Measurements from ENCODE around the gene CALCOCO2.
A peak's percentile ranks its signal among the peaks of the same experiment; 100 is the strongest.
"Not testable (repeated sequence)": the region's sequence is repeated elsewhere in the genome, so short reads cannot be mapped to it uniquely, and the experiment has no call there.

CALCOCO2 gene, protein sequence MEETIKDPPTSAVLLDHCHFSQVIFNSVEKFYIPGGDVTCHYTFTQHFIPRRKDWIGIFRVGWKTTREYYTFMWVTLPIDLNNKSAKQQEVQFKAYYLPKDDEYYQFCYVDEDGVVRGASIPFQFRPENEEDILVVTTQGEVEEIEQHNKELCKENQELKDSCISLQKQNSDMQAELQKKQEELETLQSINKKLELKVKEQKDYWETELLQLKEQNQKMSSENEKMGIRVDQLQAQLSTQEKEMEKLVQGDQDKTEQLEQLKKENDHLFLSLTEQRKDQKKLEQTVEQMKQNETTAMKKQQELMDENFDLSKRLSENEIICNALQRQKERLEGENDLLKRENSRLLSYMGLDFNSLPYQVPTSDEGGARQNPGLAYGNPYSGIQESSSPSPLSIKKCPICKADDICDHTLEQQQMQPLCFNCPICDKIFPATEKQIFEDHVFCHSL

GRCh38 chr17:48830840-48831548 is at the start of gene CALCOCO2:
CALCOCO2 (plus strand) TSS chr17:48831035; CDS start chr17:48841708, 10,673 bp downstream.
- DNase-seq: peak; percentile 90

- no peak for DNase-seq
Measured at GRCh38 chr17:48787828-48788227, 43.0 kb upstream of the CALCOCO2 start.

- no peak for DNase-seq
Measured at GRCh38 chr17:48790607-48791127, 40.2 kb upstream of the CALCOCO2 start.

DNA sequence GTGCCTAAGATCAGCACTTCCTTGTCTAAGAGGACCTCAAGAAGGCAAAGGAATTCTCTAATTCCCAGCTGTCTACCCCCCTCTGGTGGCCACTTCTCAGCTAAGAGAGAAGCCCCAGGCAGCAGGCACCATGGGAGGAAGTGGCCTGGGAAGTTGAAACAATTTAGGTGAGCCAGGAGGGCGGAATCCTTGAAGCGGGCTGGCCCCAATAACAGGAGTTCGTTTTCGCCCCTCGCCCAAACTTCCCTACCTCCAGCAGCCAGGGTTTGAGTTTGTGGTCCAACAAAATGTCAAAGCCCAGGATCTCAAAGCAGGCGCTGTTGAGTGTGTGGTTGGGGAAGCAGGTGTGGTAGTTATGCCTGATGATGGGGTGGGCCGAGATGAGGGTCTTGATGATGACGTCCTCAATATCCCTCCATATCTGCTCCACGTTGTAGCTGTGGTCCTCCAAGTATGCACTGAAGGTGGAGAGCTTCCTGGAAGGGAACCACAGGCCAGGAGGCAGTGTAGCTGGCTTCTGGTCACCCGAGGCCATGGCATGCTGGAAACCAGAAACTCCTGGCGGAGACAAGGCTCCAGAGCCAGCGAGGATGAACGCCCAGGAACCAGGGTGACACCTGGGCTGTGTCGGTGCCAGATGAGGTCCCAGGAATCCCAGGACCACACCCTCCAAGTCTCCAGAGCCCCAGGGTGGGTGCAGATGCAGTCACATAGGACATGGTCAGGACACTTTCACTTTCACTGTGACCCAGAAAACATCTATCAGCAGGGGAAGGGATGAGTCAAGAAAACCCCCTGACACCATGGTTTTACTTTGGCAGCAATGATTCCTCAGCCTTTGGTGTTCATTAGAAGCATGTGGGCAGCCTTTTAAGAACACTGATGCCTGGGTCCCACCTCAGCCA is 39.5 kb upstream of the CALCOCO2 start:
- DNase-seq: peak; percentile 57

- DNase-seq: no peak
Measured at GRCh38 chr17:48792033-48792798, 38.6 kb upstream of the CALCOCO2 start.

DNA sequence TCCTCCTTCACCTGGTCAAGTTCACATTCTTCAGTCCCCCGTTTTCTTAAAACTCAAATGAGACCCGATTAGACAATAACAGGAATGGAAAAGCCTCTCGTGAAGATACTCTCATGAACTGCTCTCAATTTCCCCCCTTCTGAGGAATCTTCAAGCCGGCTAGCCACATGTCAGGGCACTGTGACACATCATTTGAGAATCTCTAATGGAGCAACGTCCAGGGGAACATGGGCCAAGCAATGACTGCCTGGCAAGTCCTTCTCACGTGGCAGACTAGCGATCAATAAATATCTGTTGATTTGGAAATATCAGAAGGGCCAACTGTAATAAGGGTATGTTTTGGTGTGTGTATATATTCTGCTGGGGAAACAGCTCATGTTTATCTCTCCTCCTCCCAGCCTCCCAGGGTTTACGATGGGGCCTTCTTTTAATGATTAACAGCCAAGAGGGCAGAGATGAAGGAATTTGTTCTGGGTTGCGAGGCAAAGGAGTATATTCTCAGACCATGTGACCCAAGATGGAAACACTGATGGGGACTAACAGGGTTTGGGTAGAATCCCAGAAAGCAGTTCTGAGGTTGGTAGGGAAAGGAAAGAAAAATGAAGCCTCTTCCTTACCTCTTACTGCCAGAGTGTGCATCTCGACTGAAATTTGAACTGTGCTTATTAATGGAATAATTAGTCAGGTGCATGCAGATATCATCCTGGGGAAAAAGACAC is 35.2 kb upstream of the CALCOCO2 start:
- no peak for DNase-seq

GRCh38 chr17:48796163-48796522 is 34.7 kb upstream of the CALCOCO2 start:
- DNase-seq: not testable (repeated sequence)

DNA sequence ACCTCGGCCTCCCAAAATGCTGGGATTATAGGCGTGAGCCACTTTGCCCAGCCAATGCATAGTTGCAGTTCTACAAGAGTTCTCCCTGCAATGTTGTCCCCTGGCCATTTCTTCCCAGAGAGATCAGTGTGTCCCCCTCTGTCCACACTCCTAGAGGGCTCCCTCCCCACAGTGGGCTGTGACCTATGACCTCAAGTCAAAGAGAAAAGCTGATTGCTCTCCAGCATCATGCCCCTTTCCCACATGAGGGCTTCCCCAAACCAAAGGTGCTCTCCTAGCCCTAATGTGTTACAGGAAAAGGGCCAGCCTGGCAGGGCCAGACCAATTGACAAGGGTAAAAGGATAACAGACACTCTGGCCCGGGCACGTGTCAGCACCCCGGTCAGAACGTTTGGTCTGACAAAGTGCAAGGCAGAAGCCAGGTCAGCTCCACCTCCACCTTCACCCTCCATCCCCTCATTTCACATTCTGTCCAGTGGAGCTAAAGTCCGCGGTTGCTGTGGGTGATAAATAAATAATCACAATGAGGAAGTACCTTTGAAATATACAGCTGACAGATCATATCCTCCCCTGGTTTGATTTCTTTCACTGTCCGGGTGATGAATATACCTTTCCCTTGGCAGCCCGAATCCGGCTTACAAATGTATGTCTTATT is 31.6 kb upstream of the CALCOCO2 start:
- DNase-seq: no peak

DNA sequence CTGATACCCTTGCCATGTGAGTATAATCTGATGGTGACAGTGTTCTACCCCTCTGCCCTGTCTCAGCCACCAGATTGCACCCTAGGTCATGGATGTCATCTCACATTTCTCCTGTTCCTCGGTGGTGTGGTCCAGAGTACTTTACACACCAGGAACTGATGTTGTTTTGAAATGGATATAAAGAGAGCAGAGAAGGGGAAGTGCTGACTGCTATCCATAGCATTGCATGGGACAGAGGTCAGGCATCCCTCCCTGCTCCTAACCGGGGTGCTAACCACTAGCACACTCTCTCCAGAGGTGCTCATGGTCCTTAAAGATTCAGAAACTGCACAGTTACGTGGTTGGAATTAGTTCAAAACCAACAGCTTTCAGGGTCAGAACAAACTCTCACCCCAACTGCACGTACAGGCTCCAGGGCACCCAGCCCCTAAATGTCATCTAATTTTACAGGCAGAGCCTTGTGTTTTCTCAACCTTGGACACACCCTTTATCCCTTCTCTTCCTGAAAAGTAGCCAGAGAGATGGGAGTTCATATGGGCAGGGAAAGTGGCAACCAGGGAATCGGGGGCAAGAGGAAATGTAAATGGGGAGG is 30.1 kb upstream of the CALCOCO2 start:
- no peak for DNase-seq

DNA sequence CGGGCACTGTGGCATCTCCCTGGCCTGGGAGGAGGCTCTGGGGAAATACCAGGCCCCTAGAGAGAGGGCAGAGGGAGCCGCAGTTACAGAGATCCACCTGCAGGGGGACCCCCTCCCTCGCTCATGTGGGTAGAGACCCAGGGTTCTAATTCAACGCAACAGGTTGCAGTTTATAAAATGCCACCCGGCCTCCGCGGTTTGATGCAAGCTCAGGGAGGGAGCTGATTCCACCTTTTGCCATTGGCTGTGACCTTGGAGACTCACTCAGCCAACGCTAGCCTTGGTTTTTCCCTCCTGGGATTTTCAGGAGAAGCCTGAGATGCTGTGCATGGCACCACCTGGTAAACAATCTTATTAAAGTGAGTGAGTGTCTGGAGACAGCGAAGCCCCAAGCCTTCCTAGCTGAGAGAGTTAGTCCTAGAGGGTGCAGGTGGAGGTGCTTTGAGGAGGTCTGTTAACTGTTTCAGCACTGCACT is 25.9 kb upstream of the CALCOCO2 start:
- DNase-seq: peak; percentile 31

GRCh38 chr17:48809182-48809581 is 21.7 kb upstream of the CALCOCO2 start:
- DNase-seq: no peak

- no peak for DNase-seq
Measured at GRCh38 chr17:48812001-48812400, 18.8 kb upstream of the CALCOCO2 start.

GRCh38 chr17:48814504-48814903 is 16.3 kb upstream of the CALCOCO2 start:
- no peak for DNase-seq

DNA sequence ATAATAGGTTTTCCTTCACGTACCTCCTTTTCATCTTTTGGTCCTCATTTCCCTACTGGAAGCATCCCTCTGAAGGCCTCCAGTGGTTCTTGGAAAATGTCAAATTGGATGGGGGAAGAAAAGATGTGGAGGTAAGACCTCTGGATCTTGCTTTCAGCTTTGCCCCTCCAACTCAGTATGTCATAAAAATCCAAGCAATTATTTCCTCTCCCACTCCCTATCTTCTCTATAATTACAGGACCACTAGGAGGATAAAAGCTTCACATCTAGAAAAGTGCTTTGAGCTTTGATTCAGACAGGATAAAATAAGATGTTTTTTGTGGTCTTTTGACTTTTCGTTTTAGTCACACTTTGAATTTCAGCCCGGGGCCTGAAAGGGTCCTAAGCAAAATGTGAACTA is 15.5 kb upstream of the CALCOCO2 start:
- no peak for DNase-seq

DNA sequence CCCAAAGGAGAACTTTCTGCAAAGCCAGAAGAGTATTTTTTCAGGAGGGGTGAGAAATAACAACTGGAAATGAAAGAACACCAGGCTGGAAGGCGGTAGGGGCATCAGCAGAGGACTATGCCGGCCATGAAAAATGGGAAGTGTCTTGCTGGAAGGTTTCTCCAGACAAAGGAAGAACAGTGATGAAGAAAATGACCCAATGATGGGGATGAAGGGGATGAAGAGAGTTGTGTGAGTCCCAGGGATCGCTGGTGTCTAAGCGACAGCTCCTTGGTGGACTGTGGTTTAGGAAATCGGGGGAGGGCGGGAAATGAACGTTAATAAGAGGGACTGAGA is 14.4 kb upstream of the CALCOCO2 start:
- no peak for DNase-seq

DNA sequence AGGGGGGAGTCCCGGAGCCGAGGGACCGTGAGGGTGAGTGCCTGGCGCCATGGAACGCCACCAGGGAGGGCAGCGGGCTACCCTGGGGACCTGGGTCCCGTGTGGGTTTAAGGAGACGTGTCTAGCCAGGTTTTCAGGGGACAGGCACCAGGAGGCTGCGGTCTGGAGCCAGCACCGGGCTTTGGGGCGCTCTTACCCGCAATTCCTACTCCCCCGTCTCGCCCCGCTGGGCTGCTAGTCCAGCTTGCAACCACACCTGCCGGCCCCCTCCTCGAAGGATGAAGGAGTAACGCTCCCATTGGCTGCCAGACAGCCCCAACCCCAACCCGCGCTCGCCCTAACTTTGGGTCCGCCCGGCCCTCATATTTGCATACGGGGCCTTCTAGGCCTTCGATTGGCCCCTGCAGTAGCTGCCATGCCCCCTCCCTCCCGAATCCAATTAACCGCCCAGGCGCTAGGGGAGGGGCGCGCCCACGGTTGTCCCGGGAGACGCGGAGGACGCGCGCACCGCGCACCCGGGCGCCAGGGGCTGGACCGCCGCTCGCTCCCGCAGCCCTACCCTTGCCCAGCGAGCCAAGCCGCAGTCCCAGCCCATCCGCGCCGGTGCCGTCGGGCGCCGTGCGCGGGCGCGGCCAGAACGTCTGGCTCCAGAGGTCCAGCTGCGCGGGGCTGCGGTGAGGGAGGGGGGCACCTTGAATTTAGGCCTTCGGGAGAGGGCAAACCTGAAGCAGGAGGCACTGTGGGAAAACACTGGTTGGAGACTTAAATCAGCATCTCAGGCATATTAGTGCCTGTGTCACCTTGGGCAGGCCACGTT is 13.9 kb upstream of the CALCOCO2 start, which contains the start of gene TTLL6:
TSS of gene TTLL6 (minus strand) at position 456 of the 817 bp plus-strand sequence. CDS start at position 299, 157 bp downstream.
- peak; percentile 90 for DNase-seq

DNA sequence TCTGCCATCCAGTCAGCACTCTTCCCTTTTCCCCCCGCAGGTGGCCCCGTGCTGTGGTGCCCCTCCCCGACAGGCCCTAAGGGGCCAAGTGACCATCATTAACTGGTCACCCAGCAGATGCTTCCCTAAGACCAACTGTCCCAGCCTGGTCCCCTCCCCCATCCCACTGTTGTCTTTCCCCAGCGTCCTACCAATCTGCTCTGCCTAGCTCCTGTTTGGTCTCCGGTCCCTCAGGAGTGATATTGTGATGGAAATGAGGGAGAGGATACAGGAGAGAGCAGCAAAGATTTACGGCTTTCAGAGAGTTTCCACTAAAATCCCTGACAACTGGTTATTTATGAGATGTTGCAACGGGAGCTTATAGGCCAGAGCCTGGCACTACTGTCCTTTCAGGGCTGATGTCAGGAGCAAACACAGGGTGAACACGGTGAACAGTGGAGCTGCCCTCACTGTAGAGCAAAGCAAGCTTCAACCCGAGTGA is 12.4 kb upstream of the CALCOCO2 start:
- no peak for DNase-seq

DNA sequence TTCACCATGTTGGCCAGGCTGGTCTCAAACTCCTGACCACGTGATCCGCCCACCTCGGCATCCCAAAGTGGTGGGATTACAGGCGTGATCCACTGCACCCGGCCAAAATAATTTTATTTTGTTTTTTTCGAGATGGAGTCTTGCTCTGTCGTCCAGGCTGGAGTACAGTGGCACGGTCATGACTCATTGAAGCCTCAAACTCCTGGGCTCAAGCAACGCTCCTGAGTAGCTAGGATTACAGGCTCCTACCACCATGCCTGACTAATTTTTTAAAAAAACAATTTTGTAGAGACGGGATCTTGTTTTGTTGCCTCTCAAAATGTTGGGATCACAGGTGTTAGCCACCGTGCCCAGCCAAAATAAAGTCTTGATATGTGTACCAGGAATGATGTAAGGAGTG is 11.4 kb upstream of the CALCOCO2 start:
- DNase-seq: no peak

DNA sequence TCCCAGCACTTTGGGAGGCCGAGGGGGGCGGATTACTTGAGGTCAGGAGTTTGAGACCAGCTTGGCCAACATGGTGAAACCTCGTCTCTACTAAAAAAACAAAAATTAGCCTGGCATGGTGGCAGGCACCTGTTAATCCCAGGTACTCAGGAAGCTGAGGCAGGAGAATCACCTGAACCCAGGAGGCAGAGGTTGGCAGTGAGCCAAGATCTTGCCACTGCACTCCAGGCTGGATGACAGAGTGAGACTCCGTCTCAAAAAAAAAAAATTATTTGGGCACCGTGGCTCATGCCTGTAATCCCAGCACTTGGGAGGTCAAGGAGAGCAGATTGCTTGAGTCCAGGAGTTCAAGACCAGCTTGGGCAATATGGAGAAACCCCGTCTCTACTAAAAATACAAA is 9.9 kb upstream of the CALCOCO2 start:
- DNase-seq: not testable (repeated sequence)
